ENCODE measurements around the gene DNM3.
"Not testable (repeated sequence)": the region's sequence is repeated elsewhere in the genome, so short reads cannot be mapped to it uniquely, and the experiment has no call there.

DNM3 gene

GRCh38 chr1:172277989-172278388 lies 436.7 kb downstream of the DNM3 start:
- DNase-seq (ENCODE audit: low read depth), result no peak

GRCh38 chr1:172278478-172278877 lies 437.2 kb downstream of the DNM3 start:
- DNase-seq (ENCODE audit: low read depth), result no peak

GRCh38 chr1:172279939-172280636 lies 438.8 kb downstream of the DNM3 start:
- DNase-seq (ENCODE audit: low read depth), result no peak

GRCh38 chr1:172283766-172284165 lies 442.5 kb downstream of the DNM3 start:
- no peak for DNase-seq (ENCODE audit: low read depth)

- no peak for DNase-seq (ENCODE audit: low read depth)
These were observed 445.4 kb downstream of the DNM3 start for GRCh38 chr1:172286629-172287076.

- no peak for DNase-seq (ENCODE audit: low read depth)
These were observed 445.9 kb downstream of the DNM3 start for GRCh38 chr1:172287208-172287607.

- DNase-seq (ENCODE audit: low read depth), result no peak
These were observed 447.3 kb downstream of the DNM3 start for GRCh38 chr1:172288581-172288980.

GRCh38 chr1:172289448-172289847 lies 448.1 kb downstream of the DNM3 start:
- no peak for DNase-seq (ENCODE audit: low read depth)

- no peak for DNase-seq (ENCODE audit: low read depth)
These were observed 451.5 kb downstream of the DNM3 start for GRCh38 chr1:172292840-172293239.

- DNase-seq (ENCODE audit: low read depth), result no peak
These were observed 452.1 kb downstream of the DNM3 start for GRCh38 chr1:172293429-172293828.

- no peak for DNase-seq (ENCODE audit: low read depth)
These were observed 456.8 kb downstream of the DNM3 start for GRCh38 chr1:172298141-172298540.

- no peak for DNase-seq (ENCODE audit: low read depth)
These were observed 457.6 kb downstream of the DNM3 start for GRCh38 chr1:172298911-172299310.

- DNase-seq (ENCODE audit: low read depth), result no peak
These were observed 458.2 kb downstream of the DNM3 start for GRCh38 chr1:172299515-172299914.

- DNase-seq (ENCODE audit: low read depth), result not testable (repeated sequence)
These were observed 466.2 kb downstream of the DNM3 start for GRCh38 chr1:172307508-172307907.

GRCh38 chr1:172308142-172308541 lies 466.8 kb downstream of the DNM3 start:
- DNase-seq (ENCODE audit: low read depth), result no peak

- no peak for DNase-seq (ENCODE audit: low read depth)
These were observed 467.3 kb downstream of the DNM3 start for GRCh38 chr1:172308577-172308976.

GRCh38 chr1:172320733-172321132 lies 479.4 kb downstream of the DNM3 start:
- no peak for DNase-seq (ENCODE audit: low read depth)

- no peak for DNase-seq (ENCODE audit: low read depth)
These were observed 480.2 kb downstream of the DNM3 start for GRCh38 chr1:172321451-172321850.

- DNase-seq (ENCODE audit: low read depth), result no peak
These were observed 481.1 kb downstream of the DNM3 start for GRCh38 chr1:172322219-172323061.

- DNase-seq (ENCODE audit: low read depth), result no peak
These were observed 482.4 kb downstream of the DNM3 start for GRCh38 chr1:172323686-172324085.

GRCh38 chr1:172324086-172324485 lies 482.8 kb downstream of the DNM3 start:
- no peak for DNase-seq (ENCODE audit: low read depth)

GRCh38 chr1:172324761-172325160 lies 483.5 kb downstream of the DNM3 start:
- no peak for DNase-seq (ENCODE audit: low read depth)

GRCh38 chr1:172325531-172325930 lies 484.2 kb downstream of the DNM3 start:
- DNase-seq (ENCODE audit: low read depth), result no peak
